Spleen (tissue), 7 donors: ENCODE measurements around the gene PDZD2.

Experiments
- CTCF ChIP-seq, 11 experiments: fragments of 200-600 bp in 7 of 11; fragments of 450-650 bp in 4 of 11; sonication (generic) in 4 of 11; IDR thresholded peaks in 8 of 11; conservative IDR thresholded peaks in 3 of 11; 1 replicate in 7 of 11; 2 replicates in 4 of 11; pipeline versions ENCODE4 v1.4.0 to v1.8.0; 2016 to 2021; ENCODE audit warnings: antibody characterized with exemption in 11 of 11, inconsistent platforms in 4 of 11, mild to moderate bottlenecking in 1 of 11
- POLR2A ChIP-seq, 3 donors: fragments of 450-650 bp; IDR thresholded peaks; one replicate each; pipeline ENCODE4 v1.5.1; 2017; ENCODE audit warnings: antibody characterized with exemption in 3 of 3, mild to moderate bottlenecking in 1 of 3
- donor health status: DM: no; HTN: no; CAD: no; lungs with moderate emphysema.
- donor health status: DM: no; HTN: no; CAD: no.
- donor health status: DM: no; HTN: no; CAD: no.

GRCh38 chr5:31671339-31671741 is 32.4 kb downstream of the PDZD2 start:
- TF ChIP-seq CTCF (IDR thresholded peaks at IDR 0.05 in 8 of 11, conservative IDR thresholded peaks at IDR 0.05 in 3 of 11) = no peak
- no peak for TF ChIP-seq POLR2A (IDR thresholded peaks at IDR 0.05)
